K562 (cell line): ENCODE measurements around the gene CCNY. TPM values are rescaled to one million over a fixed set of nuclear protein-coding genes. Genes with fewer than 3 reads are reported as not detected.

Source experiments
- ATAC-seq: fragments of 200-7000 bp; cut with Tn5 transposase; 3 replicates; pipeline ENCODE4 v1.9.1; 2020; ENCODE audit warnings: moderate library complexity
- BruUV-seq: library from RNA; stranded (reverse); fragments of 400-500 nt; replicated peaks from 2 replicates; lab custom pipeline; 2021; lab: Mats Ljungman, UMichigan
- CTCF ChIA-PET: fragments of 300-600 bp; formaldehyde crosslinking; extraction: SDS; loops from one replicate; lab custom pipeline; 2021; ENCODE audit warnings: low intra/inter-chr PET ratio; lab: Yijun Ruan, JAX
- POLR2A ChIA-PET: fragments of 300-600, 350-650 bp; sonication (Branson Sonifier 250); formaldehyde crosslinking; extraction: SDS; loops from one replicate; lab custom pipeline; 2021; ENCODE audit warnings: antibody characterized with exemption, inconsistent platforms; lab: Yijun Ruan, JAX
- DNase-seq, 4 experiments: peaks; one replicate each; pipeline versions ENCODE4 v3.0.0 to v3.0.0-alpha.2; 2011 to 2018; ENCODE audit warnings: low spot score in 3 of 4, mixed read lengths in 3 of 4; ENCODE audit errors: extremely low read depth in 1 of 4
- FAIRE-seq: peaks from 2 replicates; lab custom pipeline; 2011; peaks lifted over from hg19 to GRCh38; lab: Jason Lieb, UNC
- H2AFZ ChIP-seq: 2 replicates; pipeline ENCODE4 v1.6.0; 2011; ENCODE audit warnings: low read depth, low read length, control low read depth, inconsistent platforms
- H3K27ac ChIP-seq: fragments of 200-600 bp; 3 replicates; pipeline ENCODE4 v1.8.0; 2011; ENCODE audit warnings: low read depth, mild to moderate bottlenecking, control low read depth, inconsistent platforms, low read length, moderate library complexity, mixed read lengths; ENCODE audit errors: extremely low read depth
- H3K27me3 ChIP-seq, 2 experiments: fragments of 300-600 bp in 1 of 2; 2 replicates in 1 of 2; 3 replicates in 1 of 2; pipeline versions ENCODE4 v1.6.0 to v1.8.0; 2011; ENCODE audit warnings: inconsistent platforms in 2 of 2, low read length in 2 of 2, mild to moderate bottlenecking in 1 of 2, mixed read lengths in 1 of 2, moderate library complexity in 1 of 2; ENCODE audit not compliant: control insufficient read depth in 2 of 2, insufficient read depth in 2 of 2
- H3K36me3 ChIP-seq: fragments of 300-600 bp; 3 replicates; pipeline ENCODE4 v1.8.0; 2011; ENCODE audit warnings: mild to moderate bottlenecking, low read length, inconsistent platforms; ENCODE audit not compliant: control insufficient read depth, insufficient read depth
- H3K4me1 ChIP-seq, 2 experiments: fragments of 200-600 bp in 1 of 2; replicated peaks in 1 of 2; 2 replicates in 1 of 2; 3 replicates in 1 of 2; pipeline versions ENCODE4 v1.5.1 to v1.8.0; 2011; ENCODE audit warnings: inconsistent platforms in 2 of 2, low read length in 2 of 2, mild to moderate bottlenecking in 1 of 2, mixed read lengths in 1 of 2, moderate library complexity in 1 of 2; ENCODE audit not compliant: control insufficient read depth in 2 of 2, insufficient read depth in 2 of 2
- H3K4me2 ChIP-seq: 2 replicates; pipeline ENCODE4 v1.6.1; 2011; ENCODE audit warnings: low read length, control low read depth, inconsistent platforms, mixed read lengths; ENCODE audit not compliant: insufficient read depth
- H3K4me3 ChIP-seq: fragments of 200-600 bp; sonication (generic), shearing (Covaris generic); 2 replicates; pipeline ENCODE4 v1.5.1; 2016; ENCODE audit warnings: control low read depth, inconsistent platforms
- H3K79me2 ChIP-seq: fragments of 200-600 bp; 3 replicates; pipeline ENCODE4 v1.8.0; 2011; ENCODE audit warnings: low read length, inconsistent platforms; ENCODE audit not compliant: control insufficient read depth, insufficient read depth
- H3K9ac ChIP-seq, 2 experiments: 2 replicates each; pipeline versions ENCODE4 v1.6.0 to v1.6.1; 2011; ENCODE audit warnings: low read depth in 2 of 2, low read length in 2 of 2, control low read depth in 1 of 2, inconsistent platforms in 1 of 2, mild to moderate bottlenecking in 1 of 2, mixed read lengths in 1 of 2; ENCODE audit not compliant: insufficient read depth in 1 of 2
- H3K9me1 ChIP-seq: one replicate; pipeline ENCODE4 v1.6.0; 2011; ENCODE audit warnings: inconsistent platforms, mild to moderate bottlenecking, low read length, moderate library complexity; ENCODE audit not compliant: control insufficient read depth, insufficient read depth
- H3K9me3 ChIP-seq: replicated peaks from 2 replicates; pipeline ENCODE4 v1.5.1; 2011; ENCODE audit warnings: low read depth, low read length, inconsistent platforms; ENCODE audit not compliant: control insufficient read depth, insufficient read depth
- H4K20me1 ChIP-seq: replicated peaks from 2 replicates; pipeline ENCODE4 v1.6.1; 2011; ENCODE audit warnings: low read length, inconsistent platforms, mixed read lengths; ENCODE audit not compliant: control insufficient read depth, insufficient read depth
- CBX1 ChIP-seq: sonication (generic); IDR thresholded peaks from 2 replicates; pipeline ENCODE4 v1.6.1; 2016; ENCODE audit warnings: antibody characterized with exemption, low read depth, mild to moderate bottlenecking
- CC2D1A ChIP-seq: fragments of 450-650 bp; IDR thresholded peaks from 2 replicates; pipeline ENCODE4 v1.6.1; 2017; ENCODE audit warnings: mild to moderate bottlenecking
- CEBPB ChIP-seq: fragments of 450-650 bp; IDR thresholded peaks from 2 replicates; pipeline ENCODE4 v1.6.1; 2016; ENCODE audit warnings: missing genetic modification characterization, missing compliant biosample characterization
- CTCFL ChIP-seq: IDR thresholded peaks from 2 replicates; pipeline ENCODE4 v1.6.1; 2011; ENCODE audit warnings: borderline replicate concordance, low read depth, mild to moderate bottlenecking, moderate library complexity, low read length; ENCODE audit not compliant: insufficient read depth, poor library complexity, severe bottlenecking
- DACH1 ChIP-seq: fragments of 450-650 bp; IDR thresholded peaks from 2 replicates; pipeline ENCODE4 v1.6.1; 2018; ENCODE audit not compliant: partially characterized antibody
- HDAC1 ChIP-seq, 2 experiments: fragments of 450-650 bp; IDR thresholded peaks; 2 replicates each; pipeline ENCODE4 v1.6.1; 2016 to 2017; ENCODE audit warnings: inconsistent platforms in 1 of 2, mild to moderate bottlenecking in 1 of 2, moderate library complexity in 1 of 2
- LARP7 ChIP-seq: fragments of 450-650 bp; IDR thresholded peaks from 2 replicates; pipeline ENCODE4 v1.6.1; 2016
- MIER1 ChIP-seq: fragments of 450-650 bp; IDR thresholded peaks from 2 replicates; pipeline ENCODE4 v1.6.1; 2016; ENCODE audit warnings: antibody characterized with exemption, mild to moderate bottlenecking, low read depth
- NKRF ChIP-seq: fragments of 450-650 bp; IDR thresholded peaks from 2 replicates; pipeline ENCODE4 v1.6.1; 2016; ENCODE audit warnings: borderline replicate concordance
- TRIM24 ChIP-seq, 2 experiments: fragments of 450-650 bp; IDR thresholded peaks; 2 replicates each; pipeline ENCODE4 v1.6.1; 2016
- ZNF134 ChIP-seq: fragments of 250-450 bp; sonication (Bioruptor Pico); conservative IDR thresholded peaks from 2 replicates; pipeline ENCODE4 v1.4.0; 2020
- ZNF592 ChIP-seq: fragments of 450-650 bp; IDR thresholded peaks from 2 replicates; pipeline ENCODE4 v1.6.1; 2017; ENCODE audit warnings: antibody characterized with exemption, mild to moderate bottlenecking
- WGBS: fragments of 100-300 bp; shearing (Covaris generic); methylation state at CpG from one replicate; pipeline ENCODE4 v1.1.6; 2016; ENCODE audit warnings: low coverage, mixed read lengths; ENCODE audit not compliant: insufficient coverage; ENCODE audit errors: missing lambda C conversion rate; 5-methylcytosine and 5-hydroxymethylcytosine counted together
- in situ Hi-C: fragments of 300-500 bp; cut with MboI; formaldehyde crosslinking; loops from 4 replicates; pipeline ENCODE4 v1.15.0; 2018; ENCODE audit warnings: inconsistent platforms, mixed read lengths
- intact Hi-C: fragments of 100-400 bp; cut with micrococcal nuclease; formaldehyde crosslinking; loops from 2 replicates; pipeline ENCODE4 v1.14.2; 2022
- polyA plus RNA-seq, 8 experiments: library from polyadenylated mRNA; depleted of rRNA in 4 of 8; stranded (reverse) in 5 of 8; unstranded in 3 of 8; fragments of >200 nt; fragmentation: Nextera tagmentation in 2 of 8; fragmentation: Illumina TruSeq in 1 of 8; extraction: Ambion mirVana in 2 of 8; extraction: Trizol in 1 of 8; gene quantifications; 2 replicates each; pipeline versions ENCODE4 v1.2.1 to v1.2.3, GENCODE V29; 2011 to 2014; ENCODE audit warnings: inconsistent platforms in 1 of 8, missing spikeins in 1 of 8
- total RNA-seq, 7 experiments: library from RNA; depleted of rRNA in 6 of 7; stranded (reverse); fragments of >200 nt in 6 of 7; fragmentation: Illumina TruSeq in 2 of 7; extraction: Trizol in 2 of 7; gene quantifications; 2 replicates each; pipeline versions ENCODE4 v1.2.1 to v1.2.3, GENCODE V29; 2011 to 2021; ENCODE audit warnings: low replicate concordance in 1 of 7

Gene CCNY
- total and polyA plus RNA-seq, 9 of the 15 experiments (the other 6 are each of a cell fraction or from before 2014, with no cell fraction given), result 8.4 to 109 (median 38.6) TPM

- H3K9me1 ChIP-seq, result no peaks in the 10 kb centered on the region
- peak overlapping the region; percentile 80 to 96 for H3K9ac ChIP-seq
- in situ Hi-C loops, result no loop called here
- TSS peak; percentile 47 for BruUV-seq
- peaks cover 93% of the 10 kb centered on the region for H3K79me2 ChIP-seq
- H3K4me1 ChIP-seq, result peaks cover 7 to 36% of the 10 kb centered on the region in 2 experiments; a peak in 4 of 5 replicates
- H3K4me3 ChIP-seq, result peak overlapping the region; percentile 90
- H3K27ac ChIP-seq, result peak overlapping the region; percentile 81
- DNase-seq, result peak in 1 of 4 experiments; percentile 50
- ChIA-PET POLR2A (interaction anchor here (1.5 kb wide), 1 partner anchor 12 kb away, joined by 5 read pairs; no protein-coding TSS in a partner anchor), CTCF (interaction anchor here (0.6 kb wide), 1 partner anchor 90 kb away, joined by 3 read pairs; no protein-coding TSS in a partner anchor)
- 2% methylated on average over 33 of the region's 34 CpGs for WGBS
- no peak for FAIRE-seq
- intact Hi-C loops, result loop anchor here (2.0 to 5.0 kb wide), 2 partner anchors 55 to 77 kb away; no protein-coding TSS in a partner anchor
- H4K20me1 ChIP-seq, result peaks cover 20% of the 10 kb centered on the region; the same call in 1 of the 2 replicates
- H3K27me3 ChIP-seq, result no peaks in the 10 kb centered on the region
- peak overlapping the region; percentile 83 for H2AFZ ChIP-seq
- H3K9me3 ChIP-seq, result no peaks in the 10 kb centered on the region
- peak; percentile 18 for ATAC-seq
- H3K36me3 ChIP-seq, result peaks cover 19% of the 10 kb centered on the region; the same call in 2 of the 3 replicates
- H3K4me2 ChIP-seq, result peak overlapping the region; percentile 98
- TF ChIP-seq TRIM24 (IDR thresholded peaks at IDR 0.05) (peak in 1 of 2 experiments; percentile 26; a peak in 1 of 4 replicates), ZNF134 (no peak), LARP7 (peak; percentile 88; the same call in 1 of the 2 replicates), NKRF (peak; percentile 59), ZNF592 (no peak), CEBPB (tag) (peak; percentile 92), CBX1 (peak; percentile 17; the same call in 1 of the 2 replicates), MIER1 (peak; percentile 66; the same call in 1 of the 2 replicates), DACH1 (peak; percentile 19), CTCFL (no peak), HDAC1 (IDR thresholded peaks at IDR 0.05) (peak in 1 of 2 experiments; percentile 20; a peak in 1 of 4 replicates), CC2D1A (0 out of 2 replicates have a peak, but pooled peaks have one; percentile 33)
These were observed 901 bp upstream of the CCNY start for GRCh38 chr10:35335133-35336083.
